HG02884 (cell line): ENCODE data around the gene FAM118B.
"Not testable (repeated sequence)": the region's sequence is repeated elsewhere in the genome, so short reads cannot be mapped to it uniquely, and the experiment has no call there.

ENCODE experiments used
- ATAC-seq: cut with Tn5 transposase; IDR thresholded peaks from one replicate; pipeline ENCODE4 v1.9.1; 2021; ENCODE audit warnings: mild to moderate bottlenecking, moderate library complexity; ENCODE audit not compliant: unreplicated experiment

Gene FAM118B

DNA sequence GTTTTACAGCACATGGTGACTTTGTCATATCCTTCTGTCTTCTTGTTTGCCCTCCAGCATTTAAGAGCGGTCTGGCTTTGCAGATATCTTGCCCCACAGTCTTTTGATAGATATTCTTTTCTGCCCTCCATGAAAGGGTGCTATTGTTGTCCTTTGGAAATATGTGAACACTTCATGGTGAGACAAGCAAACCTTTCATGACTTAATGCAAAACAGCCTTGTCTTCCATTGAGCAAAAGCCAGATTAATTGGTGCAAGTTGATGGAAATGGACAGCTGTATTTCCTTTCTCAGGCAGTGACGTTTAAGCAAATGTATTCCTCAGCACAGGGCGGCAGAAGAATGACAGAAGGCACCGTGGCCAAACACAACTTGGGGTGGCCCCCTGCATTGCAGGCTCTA lies 96.7 kb downstream of the FAM118B start:
- no peak for ATAC-seq

DNA sequence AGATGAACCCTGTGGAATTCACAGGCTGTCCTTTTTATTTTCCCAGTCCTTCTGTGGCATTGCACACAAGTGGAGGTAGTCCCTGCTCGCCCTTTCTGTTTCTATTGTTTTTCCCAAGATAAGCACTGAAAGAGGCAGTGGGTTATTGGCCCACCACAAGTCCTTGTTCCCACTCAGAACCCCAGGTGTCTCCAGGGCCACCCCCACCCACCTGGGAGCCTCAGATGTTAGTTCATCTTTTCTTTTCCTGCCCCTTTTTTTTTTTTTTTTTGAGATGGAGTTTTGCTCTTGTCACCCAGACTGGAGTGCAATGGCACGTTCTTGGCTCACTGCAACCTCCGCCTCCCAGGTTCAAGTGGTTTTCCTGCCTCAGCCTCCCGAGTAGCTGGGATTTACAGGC lies 97.2 kb downstream of the FAM118B start:
- not testable (repeated sequence) for ATAC-seq

DNA sequence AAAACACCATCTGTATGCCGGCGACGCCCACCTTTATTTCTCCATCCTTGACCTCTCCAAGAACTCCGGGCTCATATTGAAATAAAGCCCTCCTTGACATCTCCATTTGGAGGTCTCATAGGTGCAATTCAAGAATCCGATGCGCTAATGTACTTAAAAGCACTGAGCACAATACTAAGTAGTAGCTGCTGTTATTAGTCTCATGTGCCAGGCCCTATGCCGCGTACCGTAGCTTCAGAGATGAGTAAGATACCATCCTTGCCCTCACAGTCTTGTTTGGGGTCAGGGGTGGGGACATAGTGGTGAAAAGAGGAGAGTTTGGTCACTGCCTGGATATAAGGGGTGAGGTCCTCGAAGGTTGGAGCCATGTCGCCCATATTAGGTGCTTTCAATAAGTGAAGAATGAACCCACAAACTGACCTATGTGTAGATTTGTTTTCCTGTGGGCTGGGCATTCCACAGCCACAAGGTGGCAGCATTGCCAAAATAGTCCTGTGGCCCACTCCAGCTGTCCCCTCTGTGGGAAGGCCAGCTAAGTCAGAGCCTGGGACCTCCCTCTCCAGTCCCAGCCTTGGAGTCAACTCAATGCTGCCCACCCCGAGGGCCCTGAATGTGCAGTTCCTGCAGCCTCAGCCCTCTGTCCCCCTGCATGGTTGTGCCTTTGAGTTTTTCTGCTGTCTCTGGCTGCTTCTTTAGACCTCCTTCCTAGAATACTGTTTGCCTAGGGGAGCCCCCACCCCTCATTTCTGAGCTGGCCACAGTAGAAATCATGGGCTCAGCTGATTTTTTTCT lies 98.8 kb downstream of the FAM118B start:
- no peak for ATAC-seq

DNA sequence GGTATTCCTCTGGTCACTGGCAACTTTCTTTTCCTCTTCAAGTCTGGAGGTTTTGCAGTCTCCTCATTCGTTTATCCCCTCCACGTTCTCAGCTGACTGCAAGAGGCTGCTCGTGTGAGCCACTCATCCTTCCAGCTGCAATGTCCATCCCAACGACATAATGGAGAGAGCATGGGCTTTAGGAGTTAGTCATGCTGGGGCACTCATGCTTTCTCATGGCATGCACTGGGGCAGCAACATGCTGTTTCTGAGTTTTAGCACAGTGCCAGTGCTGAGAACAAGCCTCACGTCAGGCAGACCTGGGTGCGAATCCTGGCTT lies 99.4 kb downstream of the FAM118B start:
- no peak for ATAC-seq

DNA sequence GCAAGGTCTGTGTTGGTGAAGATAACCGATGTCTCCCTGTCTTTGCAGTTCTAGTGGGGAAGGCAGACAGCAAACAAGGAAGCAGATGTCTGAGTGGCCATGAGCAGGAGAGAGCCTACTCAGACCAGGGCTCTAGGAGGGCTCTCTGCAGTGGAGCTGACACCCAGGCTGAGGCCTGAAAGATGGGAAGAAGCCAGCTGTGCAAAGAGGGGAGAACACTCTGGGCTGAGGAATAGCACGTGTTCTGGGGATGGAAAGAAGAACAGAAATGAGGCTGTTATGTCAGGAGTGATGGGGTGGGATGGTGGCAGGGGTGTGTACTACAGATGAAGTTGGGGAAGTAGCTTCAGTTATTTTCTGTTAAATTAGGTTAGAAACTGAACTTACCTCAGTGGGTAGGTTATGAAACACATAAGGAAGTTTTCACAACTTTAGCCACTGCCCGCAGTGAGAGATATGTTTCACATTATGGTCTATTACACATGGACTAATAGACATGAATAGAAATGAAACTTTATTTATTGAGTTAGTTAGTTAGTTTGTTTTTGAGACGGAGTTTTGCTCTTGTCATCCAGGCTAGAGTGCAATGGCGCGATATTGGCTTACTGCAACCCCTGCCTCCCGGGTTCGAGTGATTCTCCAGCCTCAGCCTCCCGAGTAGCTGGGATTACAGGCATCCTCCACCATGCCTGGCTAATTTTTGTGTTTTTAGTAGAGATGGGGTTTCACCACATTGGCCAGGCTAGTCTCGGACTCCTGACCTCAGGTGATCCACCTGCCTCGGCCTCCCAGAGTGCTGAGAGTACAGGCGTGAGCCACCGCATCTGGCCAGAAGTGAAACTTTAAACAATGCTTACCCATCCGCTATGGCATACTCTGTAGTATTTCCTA lies 100.1 kb downstream of the FAM118B start:
- ATAC-seq, result peak; percentile 75
